Measurements from ENCODE around the gene MYBPC1.

Gene MYBPC1

GRCh38 chr12:101599311-101599710 lies 4.5 kb downstream of the MYBPC1 start:
- DNase-seq (ENCODE audit: low read depth): no peak

GRCh38 chr12:101599771-101600484 lies 5.2 kb downstream of the MYBPC1 start:
- no peak for DNase-seq (ENCODE audit: low read depth)

- DNase-seq (ENCODE audit: low read depth): no peak
Measured at GRCh38 chr12:101604132-101604531, 9.4 kb downstream of the MYBPC1 start.

- no peak for DNase-seq (ENCODE audit: low read depth)
Measured at GRCh38 chr12:101607894-101608293, 13.1 kb downstream of the MYBPC1 start.

- no peak for DNase-seq (ENCODE audit: low read depth)
Measured at GRCh38 chr12:101608301-101609133, 13.7 kb downstream of the MYBPC1 start.

- DNase-seq (ENCODE audit: low read depth): no peak
Measured at GRCh38 chr12:101609198-101609597, 14.4 kb downstream of the MYBPC1 start.

- DNase-seq (ENCODE audit: low read depth): no peak
Measured at GRCh38 chr12:101612160-101612916, 17.6 kb downstream of the MYBPC1 start.

- no peak for DNase-seq (ENCODE audit: low read depth)
Measured at GRCh38 chr12:101616027-101616494, 21.3 kb downstream of the MYBPC1 start.

GRCh38 chr12:101619026-101619786 lies 24.4 kb downstream of the MYBPC1 start:
- no peak for DNase-seq (ENCODE audit: low read depth)

GRCh38 chr12:101619858-101620761 lies 25.3 kb downstream of the MYBPC1 start:
- no peak for DNase-seq (ENCODE audit: low read depth)

- no peak for DNase-seq (ENCODE audit: low read depth)
Measured at GRCh38 chr12:101620762-101621133, 26.0 kb downstream of the MYBPC1 start.

- no peak for DNase-seq (ENCODE audit: low read depth)
Measured at GRCh38 chr12:101628676-101629075, 33.9 kb downstream of the MYBPC1 start.

GRCh38 chr12:101634724-101635123 lies 40.0 kb downstream of the MYBPC1 start:
- no peak for DNase-seq (ENCODE audit: low read depth)

GRCh38 chr12:101637936-101638335 lies 43.2 kb downstream of the MYBPC1 start:
- DNase-seq (ENCODE audit: low read depth): no peak

GRCh38 chr12:101642115-101643067 lies 47.6 kb downstream of the MYBPC1 start:
- no peak for DNase-seq (ENCODE audit: low read depth)

- DNase-seq (ENCODE audit: low read depth): no peak
Measured at GRCh38 chr12:101647711-101648110, 52.9 kb downstream of the MYBPC1 start.

GRCh38 chr12:101648195-101648594 lies 53.4 kb downstream of the MYBPC1 start:
- DNase-seq (ENCODE audit: low read depth): no peak

- DNase-seq (ENCODE audit: low read depth): no peak
Measured at GRCh38 chr12:101650346-101651117, 55.8 kb downstream of the MYBPC1 start.

- no peak for DNase-seq (ENCODE audit: low read depth)
Measured at GRCh38 chr12:101653030-101653429, 58.3 kb downstream of the MYBPC1 start.
